Ishikawa (cell line): Measurements from ENCODE around the gene TMEM255B.

Source experiments
- CEBPB ChIP-seq: IDR thresholded peaks from 2 replicates; pipeline ENCODE4 v1.6.1; 2012
- CREB1 ChIP-seq: IDR thresholded peaks from 2 replicates; pipeline ENCODE4 v1.6.1; 2012; ENCODE audit warnings: low read depth
- EGR1 ChIP-seq: IDR thresholded peaks from 2 replicates; pipeline ENCODE4 v1.6.1; 2012
- EP300 ChIP-seq: IDR thresholded peaks from 2 replicates; pipeline ENCODE4 v1.6.1; 2012; ENCODE audit warnings: borderline replicate concordance
- FOXM1 ChIP-seq: IDR thresholded peaks from 2 replicates; pipeline ENCODE4 v1.6.1; 2012; ENCODE audit warnings: low read depth, borderline replicate concordance
- MAX ChIP-seq: IDR thresholded peaks from 2 replicates; pipeline ENCODE4 v1.6.1; 2012
- NFIC ChIP-seq: IDR thresholded peaks from 2 replicates; pipeline ENCODE4 v1.6.1; 2012
- RAD21 ChIP-seq: IDR thresholded peaks from 2 replicates; pipeline ENCODE4 v1.6.1; 2012; ENCODE audit warnings: low read depth
- REST ChIP-seq: IDR thresholded peaks from 2 replicates; pipeline ENCODE4 v1.6.1; 2012; ENCODE audit warnings: low read depth, mild to moderate bottlenecking
- TAF1 ChIP-seq: IDR thresholded peaks from 2 replicates; pipeline ENCODE4 v1.6.1; 2012; ENCODE audit warnings: low read depth, mild to moderate bottlenecking
- TCF12 ChIP-seq: IDR thresholded peaks from 2 replicates; pipeline ENCODE4 v1.6.1; 2012; ENCODE audit warnings: low read depth
- TEAD4 ChIP-seq: IDR thresholded peaks from 2 replicates; pipeline ENCODE4 v1.6.1; 2012
- USF1 ChIP-seq: IDR thresholded peaks from 2 replicates; pipeline ENCODE4 v1.6.1; 2012
- YY1 ChIP-seq: IDR thresholded peaks from 2 replicates; pipeline ENCODE4 v1.6.1; 2012; ENCODE audit warnings: low read depth
- ZBTB7A ChIP-seq: IDR thresholded peaks from 2 replicates; pipeline ENCODE4 v1.6.1; 2012; ENCODE audit warnings: low read depth

Gene TMEM255B

GRCh38 chr13:113796964-113797676, 38.1 kb downstream of the TMEM255B start:
- no peak for TF ChIP-seq MAX
- TF ChIP-seq EGR1, result no peak
- TF ChIP-seq CEBPB, result no peak
- TF ChIP-seq REST, result no peak
- no peak for TF ChIP-seq TCF12
- TF ChIP-seq USF1, result no peak
- TF ChIP-seq CREB1, result no peak

DNA sequence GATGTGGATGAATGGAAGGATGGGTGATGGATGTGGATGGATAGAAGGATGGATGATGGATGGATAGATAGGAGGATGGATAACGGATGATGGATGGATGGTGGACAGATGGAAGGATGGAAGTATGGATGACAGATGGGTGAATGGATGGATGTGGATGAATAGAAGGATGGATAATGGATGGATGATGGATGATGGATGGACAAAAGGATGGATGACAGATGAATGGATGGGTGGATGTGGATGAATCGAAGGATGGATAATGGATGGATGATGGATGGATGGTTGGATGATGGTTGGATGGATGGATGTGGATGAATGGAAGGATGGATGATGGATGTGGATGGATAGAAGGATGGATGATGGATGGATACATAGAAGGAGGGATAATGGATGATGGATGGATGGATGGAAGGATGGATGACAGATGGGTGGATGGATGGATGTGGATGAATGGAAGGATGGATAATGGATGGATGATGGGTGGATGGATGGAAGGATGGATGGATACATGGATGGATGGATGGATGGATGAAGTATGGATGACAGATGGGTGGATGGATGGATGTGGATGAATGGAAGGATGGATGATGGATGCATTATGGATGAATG, 39.3 kb downstream of the TMEM255B start:
- TF ChIP-seq ZBTB7A, result no peak
- TF ChIP-seq TAF1, result no peak

GRCh38 chr13:113800576-113800926, 41.5 kb downstream of the TMEM255B start:
- TF ChIP-seq FOXM1 (no peak), USF1 (no peak), EP300 (no peak), RAD21 (no peak)

- TF ChIP-seq TEAD4 (no peak), REST (no peak), ZBTB7A (no peak), CREB1 (no peak), TCF12 (no peak), USF1 (no peak), YY1 (no peak), EGR1 (no peak), CEBPB (no peak), MAX (no peak), TAF1 (no peak), NFIC (no peak)
Observed at GRCh38 chr13:113801289-113801961, 42.4 kb downstream of the TMEM255B start.

GRCh38 chr13:113802090-113802531, 43.1 kb downstream of the TMEM255B start:
- TF ChIP-seq MAX (no peak), RAD21 (no peak), FOXM1 (no peak), CREB1 (no peak), TAF1 (no peak), TEAD4 (no peak), EGR1 (no peak), CEBPB (no peak), REST (no peak), TCF12 (no peak), USF1 (no peak)
